Retina (tissue), 1 donor: Measurements from ENCODE around the gene BCR.
A peak's percentile ranks its signal among the peaks of the same experiment; 100 is the strongest.

Source experiments
- DNase-seq: peaks from one replicate; pipeline ENCODE4 v3.0.0-alpha.2; 2016

BCR gene

GRCh38 chr22:23232094-23232905 is 52.0 kb downstream of the BCR start:
- no peak for DNase-seq

GRCh38 chr22:23233084-23233531 is 52.8 kb downstream of the BCR start:
- DNase-seq, result no peak

GRCh38 chr22:23233752-23234408 is 53.6 kb downstream of the BCR start:
- no peak for DNase-seq

GRCh38 chr22:23234409-23235161 is 54.3 kb downstream of the BCR start:
- DNase-seq, result no peak

GRCh38 chr22:23235425-23235824 is 55.1 kb downstream of the BCR start:
- no peak for DNase-seq

- DNase-seq, result no peak
Observed at GRCh38 chr22:23236026-23236425, 55.7 kb downstream of the BCR start.

- no peak for DNase-seq
Observed at GRCh38 chr22:23236440-23237184, 56.3 kb downstream of the BCR start.

GRCh38 chr22:23237201-23237798 is 57.0 kb downstream of the BCR start:
- peak; percentile 66 for DNase-seq

GRCh38 chr22:23237841-23238240 is 57.5 kb downstream of the BCR start:
- no peak for DNase-seq

- DNase-seq, result no peak
Observed at GRCh38 chr22:23238707-23239106, 58.4 kb downstream of the BCR start.

GRCh38 chr22:23239429-23239828 is 59.1 kb downstream of the BCR start:
- no peak for DNase-seq

GRCh38 chr22:23240639-23241389 is 60.5 kb downstream of the BCR start:
- DNase-seq, result no peak

- DNase-seq, result no peak
Observed at GRCh38 chr22:23241562-23242472, 61.5 kb downstream of the BCR start.

GRCh38 chr22:23242473-23243001 is 62.2 kb downstream of the BCR start:
- DNase-seq, result peak; percentile 70

GRCh38 chr22:23243006-23243573 is 62.8 kb downstream of the BCR start:
- peak; percentile 66 for DNase-seq

- no peak for DNase-seq
Observed at GRCh38 chr22:23243859-23244689, 63.8 kb downstream of the BCR start.

GRCh38 chr22:23244690-23245044 is 64.4 kb downstream of the BCR start:
- DNase-seq, result no peak

GRCh38 chr22:23245045-23245798 is 64.9 kb downstream of the BCR start:
- no peak for DNase-seq
